GM12865 (cell line): ENCODE data around the gene EPHB1.

Source experiments
- DNase-seq: peaks from one replicate; pipeline ENCODE4 v3.0.0; 2010; ENCODE audit warnings: low read depth
- H3K4me3 ChIP-seq: 2 replicates; pipeline ENCODE4 v1.5.1; 2011; ENCODE audit warnings: mild to moderate bottlenecking, low read depth, low read length, control low read depth
- CTCF ChIP-seq: IDR thresholded peaks from 2 replicates; pipeline ENCODE4 v1.5.1; 2011; ENCODE audit warnings: low read length, control low read depth, low read depth, inconsistent platforms; ENCODE audit not compliant: insufficient read depth; ENCODE audit errors: missing control alignments

EPHB1 gene

GRCh38 chr3:135192929-135193328 lies 397.9 kb downstream of the EPHB1 start:
- no peak for DNase-seq
- TF ChIP-seq CTCF: no peak
- H3K4me3 ChIP-seq: no peak overlapping the region

GRCh38 chr3:135197246-135197645 lies 402.2 kb downstream of the EPHB1 start:
- no peak overlapping the region for H3K4me3 ChIP-seq
- no peak for TF ChIP-seq CTCF
- peak; percentile 32 for DNase-seq

- H3K4me3 ChIP-seq: no peak overlapping the region
- no peak for DNase-seq
- no peak for TF ChIP-seq CTCF
Measured at GRCh38 chr3:135197856-135198255, 402.8 kb downstream of the EPHB1 start.

- TF ChIP-seq CTCF: no peak
- H3K4me3 ChIP-seq: no peak overlapping the region
- DNase-seq: peak; percentile 5
Measured at GRCh38 chr3:135199137-135199536, 404.1 kb downstream of the EPHB1 start.

- no peak overlapping the region for H3K4me3 ChIP-seq
- no peak for TF ChIP-seq CTCF
- DNase-seq: no peak
Measured at GRCh38 chr3:135203026-135203425, 408.0 kb downstream of the EPHB1 start.

GRCh38 chr3:135213213-135213612 lies 418.2 kb downstream of the EPHB1 start:
- DNase-seq: no peak
- no peak overlapping the region for H3K4me3 ChIP-seq
- no peak for TF ChIP-seq CTCF

GRCh38 chr3:135213822-135214221 lies 418.8 kb downstream of the EPHB1 start:
- H3K4me3 ChIP-seq: no peak overlapping the region
- no peak for TF ChIP-seq CTCF
- DNase-seq: no peak
